GM12878 (cell line): ENCODE data around the gene ING5. TPM values are rescaled to one million over a fixed set of nuclear protein-coding genes. Genes with fewer than 3 reads are reported as not detected.

Source experiments
- ATAC-seq: fragments of 200-7000 bp; cut with Tn5 transposase; 3 replicates; pipeline ENCODE4 v1.9.1; 2020; ENCODE audit warnings: mild to moderate bottlenecking, moderate library complexity
- BruUV-seq: library from RNA; stranded (reverse); fragments of 400-500 nt; replicated peaks from 2 replicates; lab custom pipeline; 2021; lab: Mats Ljungman, UMichigan
- CTCF ChIA-PET: fragments of 300-600 bp; sonication (Branson Sonifier 250); formaldehyde crosslinking; extraction: SDS; loops from one replicate; lab custom pipeline; 2021; ENCODE audit warnings: inconsistent platforms; lab: Yijun Ruan, JAX
- POLR2A ChIA-PET: fragments of 350-600 bp; formaldehyde crosslinking; extraction: SDS; loops from one replicate; lab custom pipeline; 2021; ENCODE audit warnings: inconsistent platforms; lab: Charles Lee
- RAD21 ChIA-PET: fragments of 300-600 bp; sonication (Branson Sonifier 250); formaldehyde crosslinking; loops from one replicate; lab custom pipeline; 2023; ENCODE audit warnings: antibody characterized with exemption; ENCODE audit not compliant: unreplicated experiment; lab: Charles Lee
- SMC1A ChIA-PET: fragments of 300-600 bp; sonication (Branson Sonifier 250); formaldehyde crosslinking; loops from one replicate; lab custom pipeline; 2023; ENCODE audit not compliant: unreplicated experiment, uncharacterized antibody; lab: Charles Lee
- DNase-seq: peaks from one replicate; pipeline ENCODE4 v3.0.0-alpha.2; 2011; ENCODE audit warnings: low read depth, low spot score
- FAIRE-seq: peaks from 3 replicates; lab custom pipeline; 2011; peaks lifted over from hg19 to GRCh38; lab: Jason Lieb, UNC
- H2AFZ ChIP-seq: 2 replicates; pipeline ENCODE4 v1.6.0; 2011; ENCODE audit warnings: low read depth, low read length, control low read depth; ENCODE audit not compliant: control insufficient read depth
- H3K27ac ChIP-seq: 2 replicates; pipeline ENCODE4 v1.5.1; 2011; ENCODE audit warnings: control low read depth; ENCODE audit not compliant: control insufficient read depth, insufficient read depth
- H3K27me3 ChIP-seq, 2 experiments: replicated peaks in 1 of 2; 2 replicates each; pipeline versions ENCODE4 v1.6.0 to v1.6.1; 2011; ENCODE audit warnings: low read length in 1 of 2; ENCODE audit not compliant: control insufficient read depth in 2 of 2, insufficient read depth in 2 of 2
- H3K36me3 ChIP-seq, 2 experiments: 2 replicates each; pipeline ENCODE4 v1.5.1; 2011; ENCODE audit warnings: low read length in 1 of 2; ENCODE audit not compliant: control insufficient read depth in 2 of 2, insufficient read depth in 2 of 2
- H3K4me1 ChIP-seq: 2 replicates; pipeline ENCODE4 v1.6.1; 2011; ENCODE audit warnings: mild to moderate bottlenecking, low read length, moderate library complexity, mixed read lengths; ENCODE audit not compliant: control insufficient read depth, insufficient read depth
- H3K4me2 ChIP-seq: 2 replicates; pipeline ENCODE4 v1.6.0; 2011; ENCODE audit warnings: control low read depth; ENCODE audit not compliant: control insufficient read depth, insufficient read depth
- H3K4me3 ChIP-seq: fragments of 200-600 bp; sonication (generic); 2 replicates; pipeline ENCODE4 v1.5.1; 2016
- H3K79me2 ChIP-seq: 2 replicates; pipeline ENCODE4 v1.6.0; 2011; ENCODE audit warnings: low read length; ENCODE audit not compliant: control insufficient read depth, insufficient read depth
- H3K9ac ChIP-seq: 2 replicates; pipeline ENCODE4 v1.8.0; 2011; ENCODE audit warnings: low read length, control low read depth, mixed read lengths; ENCODE audit not compliant: control insufficient read depth, insufficient read depth
- H3K9me3 ChIP-seq: replicated peaks from 3 replicates; pipeline ENCODE4 v1.5.1; 2011; ENCODE audit warnings: mild to moderate bottlenecking, low read length; ENCODE audit not compliant: control insufficient read depth, insufficient read depth
- H4K20me1 ChIP-seq: 2 replicates; pipeline ENCODE4 v1.6.0; 2011; ENCODE audit not compliant: control insufficient read depth, insufficient read depth
- ATF2 ChIP-seq: IDR thresholded peaks from 2 replicates; pipeline ENCODE4 v1.6.1; 2012; ENCODE audit warnings: low read length, inconsistent platforms
- CBX5 ChIP-seq: sonication (generic); IDR thresholded peaks from 2 replicates; pipeline ENCODE4 v1.6.1; 2016; ENCODE audit warnings: low read depth, moderate library complexity, mild to moderate bottlenecking, inconsistent platforms
- CEBPB ChIP-seq, 2 experiments: fragments of 150-350 bp in 1 of 2; IDR thresholded peaks; 2 replicates each; pipeline ENCODE4 v1.6.1; 2012 to 2014; ENCODE audit warnings: low read depth in 2 of 2, low read length in 2 of 2, borderline replicate concordance in 1 of 2, inconsistent platforms in 1 of 2
- CHD4 ChIP-seq: fragments of 200-600 bp; sonication (generic); IDR thresholded peaks from 2 replicates; pipeline ENCODE4 v1.6.1; 2016; ENCODE audit warnings: mild to moderate bottlenecking
- ESRRA ChIP-seq: IDR thresholded peaks from 2 replicates; pipeline ENCODE4 v1.6.1; 2012; ENCODE audit warnings: mild to moderate bottlenecking, low read length, improper control_type of control experiment
- FOS ChIP-seq: IDR thresholded peaks from 3 replicates; pipeline ENCODE4 v1.6.1; 2011; ENCODE audit warnings: borderline replicate concordance; ENCODE audit not compliant: insufficient read length; ENCODE audit errors: extremely low read depth
- GATAD2B ChIP-seq: fragments of 450-650 bp; conservative IDR thresholded peaks from 2 replicates; pipeline ENCODE4 v1.6.1; 2017; ENCODE audit warnings: low read depth, mild to moderate bottlenecking, moderate library complexity
- HDAC6 ChIP-seq: fragments of 200-600 bp; sonication (generic); IDR thresholded peaks from one replicate; pipeline ENCODE4 v1.8.0; 2017; ENCODE audit warnings: antibody characterized with exemption; ENCODE audit not compliant: unreplicated experiment
- IKZF2 ChIP-seq, 2 experiments: fragments of 450-650 bp; IDR thresholded peaks; 2 replicates each; pipeline ENCODE4 v1.6.1; 2017; ENCODE audit warnings: mild to moderate bottlenecking in 2 of 2, moderate library complexity in 2 of 2
- NBN ChIP-seq: fragments of 450-650 bp; IDR thresholded peaks from 2 replicates; pipeline ENCODE4 v1.6.1; 2016
- NFIC ChIP-seq: IDR thresholded peaks from 2 replicates; pipeline ENCODE4 v1.6.1; 2012; ENCODE audit warnings: low read depth, mild to moderate bottlenecking, inconsistent platforms, low read length, moderate library complexity
- NFYA ChIP-seq: IDR thresholded peaks from 2 replicates; pipeline ENCODE4 v1.6.1; 2011; ENCODE audit warnings: low read depth, mild to moderate bottlenecking, low read length, improper control_type of control experiment, borderline replicate concordance
- PAX5 ChIP-seq: IDR thresholded peaks from 2 replicates; pipeline ENCODE4 v1.6.1; 2011; ENCODE audit warnings: low read depth, low read length, borderline replicate concordance
- POLR2AphosphoS5 ChIP-seq: IDR thresholded peaks from 2 replicates; pipeline ENCODE4 v1.6.1; 2011; ENCODE audit warnings: mild to moderate bottlenecking, low read length, inconsistent platforms
- RBBP5 ChIP-seq: fragments of 200-600 bp; sonication (generic); conservative IDR thresholded peaks from 2 replicates; pipeline ENCODE4 v1.6.1; 2016
- SMARCA5 ChIP-seq: fragments of 450-650 bp; IDR thresholded peaks from 2 replicates; pipeline ENCODE4 v1.6.1; 2017; ENCODE audit warnings: mild to moderate bottlenecking
- SREBF1 ChIP-seq: IDR thresholded peaks from 2 replicates; pipeline ENCODE4 v1.6.1; 2012; ENCODE audit warnings: mild to moderate bottlenecking, low read length
- SREBF2 ChIP-seq: IDR thresholded peaks from 2 replicates; pipeline ENCODE4 v1.6.1; 2012; ENCODE audit warnings: mild to moderate bottlenecking, low read length
- TARDBP ChIP-seq: IDR thresholded peaks from 2 replicates; pipeline ENCODE4 v1.6.1; 2016; ENCODE audit warnings: borderline replicate concordance
- ZSCAN29 ChIP-seq: fragments of 450-650 bp; IDR thresholded peaks from 2 replicates; pipeline ENCODE4 v1.6.1; 2017; ENCODE audit warnings: mild to moderate bottlenecking, moderate library complexity
- WGBS: methylation state at CpG from one replicate; pipeline ENCODE4 v1.1.6; 2016; ENCODE audit warnings: low lambda C conversion rate; ENCODE audit not compliant: insufficient replicate concordance, insufficient coverage; ENCODE audit errors: missing lambda C conversion rate; 5-methylcytosine and 5-hydroxymethylcytosine counted together
- in situ Hi-C: fragments of 300-500 bp; cut with MboI; formaldehyde crosslinking; loops from 9 replicates; pipeline ENCODE4 v1.14.3; 2018; ENCODE audit warnings: mixed read lengths
- intact Hi-C: fragments of 100-400 bp; cut with micrococcal nuclease; formaldehyde crosslinking; loops from one replicate; pipeline ENCODE4 v1.14.2; 2022; ENCODE audit not compliant: unreplicated experiment
- polyA plus RNA-seq, 11 experiments: library from polyadenylated mRNA; depleted of rRNA in 4 of 11; unstranded in 6 of 11; stranded (reverse) in 5 of 11; fragments of >200 nt; fragmentation: Nextera tagmentation in 4 of 11; fragmentation: Illumina TruSeq in 1 of 11; extraction: Ambion mirVana in 4 of 11; extraction: Trizol in 1 of 11; gene quantifications; 1 replicate in 1 of 11; 2 replicates in 10 of 11; pipeline versions ENCODE4 v1.2.1 to v1.2.3, GENCODE V29; 2011 to 2016; ENCODE audit warnings: inconsistent platforms in 2 of 11, missing spikeins in 2 of 11, low read depth in 1 of 11
- total RNA-seq, 4 experiments: library from RNA; depleted of rRNA in 3 of 4; stranded (reverse); fragments of >200 nt in 3 of 4; fragmentation: Illumina TruSeq in 1 of 4; extraction: Trizol in 1 of 4; gene quantifications; 2 replicates each; pipeline versions ENCODE4 v1.2.1 to v1.2.3, GENCODE V29; 2013 to 2021

The ING5 gene
- total and polyA plus RNA-seq, 10 of the 15 experiments (the other 5 are each of a cell fraction or from before 2014, with no cell fraction given) = 10.0 to 46.1 (median 27.2) TPM

- no peak overlapping the region for H3K27ac ChIP-seq
- no peak overlapping the region for H3K9ac ChIP-seq
- H3K4me3 ChIP-seq = no peak overlapping the region
- TF ChIP-seq SREBF1 = no peak
- no peak for TF ChIP-seq GATAD2B
- no peak for TF ChIP-seq CEBPB (IDR thresholded peaks at IDR 0.05; ENCODE audit: borderline replicate concordance in 1 of 2, low read depth in 2 of 2, low read length in 2 of 2)
- TF ChIP-seq ATF2 = no peak
- TF ChIP-seq, all 136 proteins: peak for 0
- no TSS peak for BruUV-seq
- ChIA-PET RAD21 (no interaction called here), CTCF (no interaction called here), SMC1A (no interaction called here), POLR2A (no interaction called here)
- Histone ChIP-seq H3K36me3 (peaks cover 9 to 33% of the 10 kb centered on the region in 2 experiments), H3K4me1 (no peaks in the 10 kb centered on the region), H3K9me3 (no peaks in the 10 kb centered on the region), H2AFZ (no peak overlapping the region), H3K79me2 (peaks cover 3% of the 10 kb centered on the region), H3K4me2 (no peak overlapping the region), H3K27me3 (no peaks in the 10 kb centered on the region), H4K20me1 (no peaks in the 10 kb centered on the region; the same call in 1 of the 2 replicates)
- in situ Hi-C loops (loop anchor here (10.0 kb wide), 1 partner anchor 798 kb away; no protein-coding TSS in a partner anchor), intact Hi-C loops (no loop called here)
- DNase-seq = no peak
- 99% methylated on average over 9 of the region's 9 CpGs for WGBS
- no peak for ATAC-seq
- FAIRE-seq = no peak
Observed at GRCh38 chr2:241652722-241653121, 49.1 kb upstream of the ING5 start.

GRCh38 chr2:241653210-241653750 lies 48.6 kb upstream of the ING5 start:
- Histone ChIP-seq H3K4me3 (no peak overlapping the region), H3K27ac (no peak overlapping the region), H3K27me3 (no peaks in the 10 kb centered on the region), H3K4me2 (no peak overlapping the region), H4K20me1 (no peaks in the 10 kb centered on the region; the same call in 1 of the 2 replicates), H2AFZ (no peak overlapping the region), H3K79me2 (peaks cover 3% of the 10 kb centered on the region), H3K9me3 (no peaks in the 10 kb centered on the region), H3K4me1 (no peaks in the 10 kb centered on the region), H3K9ac (no peak overlapping the region), H3K36me3 (peaks cover 9 to 35% of the 10 kb centered on the region in 2 experiments)
- 93% methylated on average over 12 of the region's 13 CpGs for WGBS
- intact Hi-C loops = no loop called here
- ATAC-seq = no peak
- in situ Hi-C loops = loop anchor here (10.0 kb wide), 1 partner anchor 798 kb away; no protein-coding TSS in a partner anchor
- ChIA-PET POLR2A (interaction anchor here (1.0 kb wide), 1 partner anchor 184 kb away, joined by 7 read pairs; no protein-coding TSS in a partner anchor), SMC1A (no interaction called here), CTCF (no interaction called here), RAD21 (no interaction called here)
- no peak for DNase-seq
- FAIRE-seq = no peak
- BruUV-seq = no TSS peak
- no peak for TF ChIP-seq RBBP5
- TF ChIP-seq NFIC = no peak
- no peak for TF ChIP-seq CBX5
- no peak for TF ChIP-seq IKZF2 (IDR thresholded peaks at IDR 0.05)
- TF ChIP-seq SREBF2 = no peak
- TF ChIP-seq HDAC6 = no peak
- no peak for TF ChIP-seq CHD4
- TF ChIP-seq ESRRA = no peak
- no peak for TF ChIP-seq PAX5
- no peak for TF ChIP-seq ZSCAN29
- no peak for TF ChIP-seq CEBPB (IDR thresholded peaks at IDR 0.05; ENCODE audit: borderline replicate concordance in 1 of 2, low read depth in 2 of 2, low read length in 2 of 2)
- TF ChIP-seq NBN = no peak
- TF ChIP-seq FOS = no peak
- TF ChIP-seq TARDBP = no peak
- TF ChIP-seq POLR2AphosphoS5 = no peak
- TF ChIP-seq SMARCA5 = no peak
- TF ChIP-seq NFYA = no peak
